Ishikawa (cell line): ENCODE data around the gene SLC5A9.

Experiments used
- CEBPB ChIP-seq: IDR thresholded peaks from 2 replicates; pipeline ENCODE4 v1.6.1; 2012
- CREB1 ChIP-seq: IDR thresholded peaks from 2 replicates; pipeline ENCODE4 v1.6.1; 2012; ENCODE audit warnings: low read depth
- EGR1 ChIP-seq: IDR thresholded peaks from 2 replicates; pipeline ENCODE4 v1.6.1; 2012
- EP300 ChIP-seq: IDR thresholded peaks from 2 replicates; pipeline ENCODE4 v1.6.1; 2012; ENCODE audit warnings: borderline replicate concordance
- MAX ChIP-seq: IDR thresholded peaks from 2 replicates; pipeline ENCODE4 v1.6.1; 2012
- NFIC ChIP-seq: IDR thresholded peaks from 2 replicates; pipeline ENCODE4 v1.6.1; 2012
- RAD21 ChIP-seq: IDR thresholded peaks from 2 replicates; pipeline ENCODE4 v1.6.1; 2012; ENCODE audit warnings: low read depth
- REST ChIP-seq: IDR thresholded peaks from 2 replicates; pipeline ENCODE4 v1.6.1; 2012; ENCODE audit warnings: low read depth, mild to moderate bottlenecking
- TAF1 ChIP-seq: IDR thresholded peaks from 2 replicates; pipeline ENCODE4 v1.6.1; 2012; ENCODE audit warnings: low read depth, mild to moderate bottlenecking
- TCF12 ChIP-seq: IDR thresholded peaks from 2 replicates; pipeline ENCODE4 v1.6.1; 2012; ENCODE audit warnings: low read depth
- TEAD4 ChIP-seq: IDR thresholded peaks from 2 replicates; pipeline ENCODE4 v1.6.1; 2012
- USF1 ChIP-seq: IDR thresholded peaks from 2 replicates; pipeline ENCODE4 v1.6.1; 2012
- YY1 ChIP-seq: IDR thresholded peaks from 2 replicates; pipeline ENCODE4 v1.6.1; 2012; ENCODE audit warnings: low read depth

GRCh38 chr1:48208251-48208650 lies 14.3 kb upstream of the SLC5A9 start:
- no peak for TF ChIP-seq TAF1
- no peak for TF ChIP-seq RAD21
- TF ChIP-seq YY1, result no peak
- TF ChIP-seq MAX, result no peak
- no peak for TF ChIP-seq EP300
- TF ChIP-seq CEBPB, result no peak
- TF ChIP-seq CREB1, result no peak
- TF ChIP-seq NFIC, result no peak
- no peak for TF ChIP-seq REST
- no peak for TF ChIP-seq EGR1
- TF ChIP-seq USF1, result no peak
- no peak for TF ChIP-seq TCF12
- TF ChIP-seq TEAD4, result no peak
